ENCODE results near the gene NOVA1.

The NOVA1 gene

DNA sequence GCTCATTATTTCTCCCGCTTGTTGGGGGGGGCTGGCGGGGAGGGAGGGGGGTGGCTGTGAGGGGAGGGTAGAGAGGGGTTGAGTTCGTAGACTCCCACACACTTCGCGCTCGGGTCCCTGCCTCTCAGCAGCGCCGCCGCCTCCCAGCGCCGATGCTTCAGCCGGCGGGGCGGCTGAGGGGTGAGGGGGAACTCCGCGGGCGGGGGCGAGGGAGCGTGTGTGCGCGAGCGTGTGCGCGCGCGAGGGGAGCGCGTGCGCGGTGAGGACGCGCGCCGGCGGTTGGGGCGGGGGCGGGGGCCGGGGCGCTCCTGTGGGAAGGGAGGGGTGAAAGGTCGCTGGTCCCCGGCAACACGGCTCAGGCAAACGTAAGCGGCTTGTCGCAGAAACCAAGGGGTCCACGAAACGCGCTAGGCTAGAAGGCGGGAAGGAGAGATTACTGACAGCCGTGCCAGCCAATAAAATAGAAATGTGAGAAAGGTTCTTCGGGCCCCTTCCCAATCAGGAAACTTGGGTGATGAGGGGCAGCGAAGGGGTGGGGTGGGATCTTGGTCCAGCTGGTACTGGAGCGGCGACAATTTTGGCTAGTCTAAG, 343 bp upstream of the NOVA1 start:
- H3K9ac ChIP-seq (ENCODE audit: low read depth, low read length, poor library complexity, severe bottlenecking): no peak overlapping the region
- no peaks in the 10 kb centered on the region for H3K36me3 ChIP-seq (ENCODE audit: insufficient read depth, low read length)
- H3K4me3 ChIP-seq (ENCODE audit: low read length, poor library complexity, severe bottlenecking): no peak overlapping the region
- H3K9me2 ChIP-seq (replicated peaks; ENCODE audit: low read depth, low read length): no peaks in the 10 kb centered on the region
- H3K27me3 ChIP-seq (ENCODE audit: insufficient read depth, low read length, poor library complexity, severe bottlenecking): no peaks in the 10 kb centered on the region
- H2AFZ ChIP-seq (ENCODE audit: low read length): no peak overlapping the region
- H4K20me1 ChIP-seq (ENCODE audit: insufficient read depth, low read length, poor library complexity, severe bottlenecking): no peaks in the 10 kb centered on the region
- no peaks in the 10 kb centered on the region for H3F3A ChIP-seq (ENCODE audit: low read depth)
- no peaks in the 10 kb centered on the region for H3K4me1 ChIP-seq (ENCODE audit: insufficient read depth, low read length, poor library complexity, severe bottlenecking)
- H3K9me3 ChIP-seq (ENCODE audit: insufficient read depth, low read depth, low read length): peaks cover 2% of the 10 kb centered on the region; the same call in 1 of the 2 replicates
- H3K79me2 ChIP-seq (ENCODE audit: insufficient read depth, low read length): no peaks in the 10 kb centered on the region
- no peak for TF ChIP-seq EZH2phosphoT487 (IDR thresholded peaks at IDR 0.05; ENCODE audit: borderline replicate concordance)
- TF ChIP-seq, protein P1, sequence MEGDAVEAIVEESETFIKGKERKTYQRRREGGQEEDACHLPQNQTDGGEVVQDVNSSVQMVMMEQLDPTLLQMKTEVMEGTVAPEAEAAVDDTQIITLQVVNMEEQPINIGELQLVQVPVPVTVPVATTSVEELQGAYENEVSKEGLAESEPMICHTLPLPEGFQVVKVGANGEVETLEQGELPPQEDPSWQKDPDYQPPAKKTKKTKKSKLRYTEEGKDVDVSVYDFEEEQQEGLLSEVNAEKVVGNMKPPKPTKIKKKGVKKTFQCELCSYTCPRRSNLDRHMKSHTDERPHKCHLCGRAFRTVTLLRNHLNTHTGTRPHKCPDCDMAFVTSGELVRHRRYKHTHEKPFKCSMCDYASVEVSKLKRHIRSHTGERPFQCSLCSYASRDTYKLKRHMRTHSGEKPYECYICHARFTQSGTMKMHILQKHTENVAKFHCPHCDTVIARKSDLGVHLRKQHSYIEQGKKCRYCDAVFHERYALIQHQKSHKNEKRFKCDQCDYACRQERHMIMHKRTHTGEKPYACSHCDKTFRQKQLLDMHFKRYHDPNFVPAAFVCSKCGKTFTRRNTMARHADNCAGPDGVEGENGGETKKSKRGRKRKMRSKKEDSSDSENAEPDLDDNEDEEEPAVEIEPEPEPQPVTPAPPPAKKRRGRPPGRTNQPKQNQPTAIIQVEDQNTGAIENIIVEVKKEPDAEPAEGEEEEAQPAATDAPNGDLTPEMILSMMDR (conservative IDR thresholded peaks at IDR 0.05; ENCODE audit: low read length): no peak
- H3K4me2 ChIP-seq (ENCODE audit: low read depth, low read length, poor library complexity, severe bottlenecking): no peak overlapping the region

DNA sequence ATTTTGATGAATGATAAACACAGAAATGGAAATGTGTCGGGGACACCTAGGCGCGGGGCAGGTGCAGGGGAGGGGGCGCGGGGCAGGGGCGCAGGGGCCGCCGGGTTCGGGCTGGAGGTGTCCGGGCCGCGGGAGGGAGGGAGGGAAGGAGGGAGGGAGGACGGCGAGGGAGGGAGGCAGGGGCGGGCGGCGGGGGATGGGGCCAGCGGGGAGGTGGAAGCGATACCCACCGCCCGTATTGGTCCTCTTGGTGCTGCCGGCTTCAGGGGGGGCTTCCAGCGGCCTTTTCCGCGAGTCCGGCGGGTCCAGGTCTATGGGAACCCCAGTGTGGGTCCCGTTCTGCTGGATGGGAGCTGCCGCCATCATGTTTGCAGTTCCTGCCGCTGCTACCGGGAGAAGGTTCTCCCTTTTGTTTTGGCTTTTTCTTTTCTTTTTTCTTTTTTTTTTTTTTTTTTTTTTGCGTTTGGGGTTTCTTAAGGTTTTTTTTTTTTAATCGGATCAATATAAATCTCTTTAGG, 703 bp downstream of the NOVA1 start:
- H3K36me3 ChIP-seq (ENCODE audit: insufficient read depth, low read length): no peaks in the 10 kb centered on the region
- H3K9ac ChIP-seq (ENCODE audit: low read depth, low read length, poor library complexity, severe bottlenecking): no peak overlapping the region
- H3K4me3 ChIP-seq (ENCODE audit: low read length, poor library complexity, severe bottlenecking): no peak overlapping the region
- no peaks in the 10 kb centered on the region for H3K4me1 ChIP-seq (ENCODE audit: insufficient read depth, low read length, poor library complexity, severe bottlenecking)
- no peaks in the 10 kb centered on the region for H3K27me3 ChIP-seq (ENCODE audit: insufficient read depth, low read length, poor library complexity, severe bottlenecking)
- no peak overlapping the region for H3K4me2 ChIP-seq (ENCODE audit: low read depth, low read length, poor library complexity, severe bottlenecking)
- peaks cover 2% of the 10 kb centered on the region; the same call in 1 of the 2 replicates for H3K9me3 ChIP-seq (ENCODE audit: insufficient read depth, low read depth, low read length)
- H3K9me2 ChIP-seq (replicated peaks; ENCODE audit: low read depth, low read length): no peaks in the 10 kb centered on the region
- no peaks in the 10 kb centered on the region for H3K79me2 ChIP-seq (ENCODE audit: insufficient read depth, low read length)
- H2AFZ ChIP-seq (ENCODE audit: low read length): no peak overlapping the region
- H4K20me1 ChIP-seq (ENCODE audit: insufficient read depth, low read length, poor library complexity, severe bottlenecking): no peaks in the 10 kb centered on the region
- H3F3A ChIP-seq (ENCODE audit: low read depth): no peaks in the 10 kb centered on the region
- TF ChIP-seq, protein P1 (conservative IDR thresholded peaks at IDR 0.05; ENCODE audit: low read length): no peak
- no peak for TF ChIP-seq EZH2phosphoT487 (IDR thresholded peaks at IDR 0.05; ENCODE audit: borderline replicate concordance)

DNA sequence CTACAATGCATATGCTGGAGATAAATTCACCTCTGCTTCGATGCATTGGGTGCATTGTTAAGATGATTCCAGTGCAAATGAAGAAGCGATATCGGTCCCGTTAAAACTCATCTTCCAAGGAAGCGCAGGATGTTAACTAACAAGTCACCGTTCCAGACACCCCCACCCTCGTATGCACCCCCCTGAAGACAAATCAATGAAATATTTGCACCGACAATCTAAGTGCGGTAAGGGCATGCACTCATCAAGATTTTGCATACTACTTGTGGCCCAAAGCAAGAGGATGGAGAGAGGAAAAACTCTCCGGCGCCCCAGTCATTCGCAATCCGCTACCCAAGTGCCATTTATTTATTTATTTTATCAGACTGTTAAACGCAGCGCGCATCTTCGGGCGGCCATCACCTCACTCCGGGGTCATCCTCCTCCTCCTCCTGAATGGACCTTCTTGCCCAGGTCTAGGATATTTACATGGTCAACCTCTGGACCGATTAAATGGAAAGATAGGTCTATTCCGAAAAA, 1.2 kb downstream of the NOVA1 start:
- Histone ChIP-seq H3K9me3 (ENCODE audit: insufficient read depth, low read depth, low read length) (peaks cover 2% of the 10 kb centered on the region; the same call in 1 of the 2 replicates), H3F3A (ENCODE audit: low read depth) (no peaks in the 10 kb centered on the region), H3K27me3 (ENCODE audit: insufficient read depth, low read length, poor library complexity, severe bottlenecking) (no peaks in the 10 kb centered on the region), H3K4me2 (ENCODE audit: low read depth, low read length, poor library complexity, severe bottlenecking) (no peak overlapping the region), H3K4me3 (ENCODE audit: low read length, poor library complexity, severe bottlenecking) (no peak overlapping the region), H3K36me3 (ENCODE audit: insufficient read depth, low read length) (no peaks in the 10 kb centered on the region), H3K9ac (ENCODE audit: low read depth, low read length, poor library complexity, severe bottlenecking) (no peak overlapping the region), H3K9me2 (replicated peaks; ENCODE audit: low read depth, low read length) (no peaks in the 10 kb centered on the region), H2AFZ (ENCODE audit: low read length) (no peak overlapping the region), H3K79me2 (ENCODE audit: insufficient read depth, low read length) (no peaks in the 10 kb centered on the region), H4K20me1 (ENCODE audit: insufficient read depth, low read length, poor library complexity, severe bottlenecking) (no peaks in the 10 kb centered on the region), H3K4me1 (ENCODE audit: insufficient read depth, low read length, poor library complexity, severe bottlenecking) (no peaks in the 10 kb centered on the region)
- TF ChIP-seq EZH2phosphoT487 (IDR thresholded peaks at IDR 0.05; ENCODE audit: borderline replicate concordance): no peak
- TF ChIP-seq, protein P1 (conservative IDR thresholded peaks at IDR 0.05; ENCODE audit: low read length): no peak

Measured in Loucy (cell line).